H9 (cell line): ENCODE data around the gene MLLT6. TPM values are rescaled to one million over a fixed set of nuclear protein-coding genes. Genes with fewer than 3 reads are reported as not detected.

Experiments used
- DNase-seq: peaks from one replicate; pipeline ENCODE4 v3.0.0-alpha.2; 2017
- H2AFZ ChIP-seq: one replicate; pipeline ENCODE4 v1.6.1; 2013; ENCODE audit warnings: mild to moderate bottlenecking, low read length, control low read depth, moderate library complexity
- H2AK5ac ChIP-seq: 2 replicates; pipeline ENCODE4 v1.6.1; 2013; ENCODE audit warnings: low read length, control low read depth, mixed read lengths; ENCODE audit not compliant: insufficient read length
- H2BK120ac ChIP-seq: one replicate; pipeline ENCODE4 v1.6.1; 2013; ENCODE audit warnings: low read depth, mild to moderate bottlenecking, low read length, control low read depth, inconsistent platforms; ENCODE audit not compliant: poor library complexity, severe bottlenecking
- H2BK12ac ChIP-seq: 2 replicates; pipeline ENCODE4 v1.6.1; 2013; ENCODE audit warnings: low read length, control low read depth, mixed read lengths, low read depth; ENCODE audit not compliant: insufficient read length
- H2BK15ac ChIP-seq: 2 replicates; pipeline ENCODE4 v1.6.1; 2013; ENCODE audit warnings: low read depth, low read length, control low read depth
- H2BK20ac ChIP-seq: one replicate; pipeline ENCODE4 v1.6.1; 2013; ENCODE audit warnings: low read depth, mild to moderate bottlenecking, low read length, control low read depth, inconsistent platforms; ENCODE audit not compliant: poor library complexity, severe bottlenecking
- H2BK5ac ChIP-seq: 2 replicates; pipeline ENCODE4 v1.6.1; 2013; ENCODE audit warnings: low read length, control low read depth, mixed read lengths; ENCODE audit not compliant: insufficient read length
- H3K14ac ChIP-seq: 2 replicates; pipeline ENCODE4 v1.6.1; 2013; ENCODE audit warnings: low read length, control low read depth; ENCODE audit not compliant: insufficient read depth
- H3K18ac ChIP-seq: 2 replicates; pipeline ENCODE4 v1.6.1; 2013; ENCODE audit warnings: low read depth, mild to moderate bottlenecking, mixed read lengths, low read length, control low read depth; ENCODE audit not compliant: insufficient read length
- H3K23ac ChIP-seq: 2 replicates; pipeline ENCODE4 v1.6.1; 2013; ENCODE audit warnings: low read length, control low read depth, mixed read lengths, low read depth; ENCODE audit not compliant: insufficient read length
- H3K23me2 ChIP-seq: 2 replicates; pipeline ENCODE4 v1.6.1; 2013; ENCODE audit warnings: low read depth, mild to moderate bottlenecking, mixed read lengths, low read length, control low read depth; ENCODE audit not compliant: insufficient read length, poor library complexity, severe bottlenecking
- H3K27ac ChIP-seq: 2 replicates; pipeline ENCODE4 v1.5.1; 2013; ENCODE audit warnings: low read length, control low read depth, mixed read lengths, low read depth; ENCODE audit not compliant: insufficient read length
- H3K27me3 ChIP-seq: 2 replicates; pipeline ENCODE4 v1.6.1; 2013; ENCODE audit warnings: low read length, control low read depth, inconsistent platforms; ENCODE audit not compliant: insufficient read depth
- H3K4ac ChIP-seq: 2 replicates; pipeline ENCODE4 v1.6.1; 2013; ENCODE audit warnings: low read depth, mild to moderate bottlenecking, control low read depth, inconsistent platforms, low read length, moderate library complexity
- H3K4me1 ChIP-seq: 2 replicates; pipeline ENCODE4 v1.6.1; 2013; ENCODE audit warnings: low read length, control low read depth, inconsistent platforms; ENCODE audit not compliant: insufficient read depth
- H3K4me2 ChIP-seq: 2 replicates; pipeline ENCODE4 v1.6.1; 2013; ENCODE audit warnings: low read length, control low read depth, mixed read lengths; ENCODE audit not compliant: insufficient read length, insufficient read depth
- H3K56ac ChIP-seq: 2 replicates; pipeline ENCODE4 v1.6.1; 2013; ENCODE audit warnings: low read depth, mild to moderate bottlenecking, mixed read lengths, low read length, control low read depth; ENCODE audit not compliant: insufficient read length
- H3K79me1 ChIP-seq: 2 replicates; pipeline ENCODE4 v1.6.1; 2013; ENCODE audit warnings: low read depth, mild to moderate bottlenecking, moderate library complexity, low read length, control low read depth, inconsistent platforms; ENCODE audit not compliant: insufficient read depth, poor library complexity, severe bottlenecking
- H3K79me2 ChIP-seq: 2 replicates; pipeline ENCODE4 v1.6.1; 2013; ENCODE audit warnings: low read length, control low read depth, inconsistent platforms; ENCODE audit not compliant: insufficient read depth
- H3K9ac ChIP-seq: 2 replicates; pipeline ENCODE4 v1.6.1; 2013; ENCODE audit warnings: low read length, control low read depth, mixed read lengths; ENCODE audit not compliant: insufficient read length; ENCODE audit errors: extremely low read depth
- H3K9me3 ChIP-seq: one replicate; pipeline ENCODE4 v1.6.1; 2013; ENCODE audit warnings: low read depth, low read length, inconsistent platforms; ENCODE audit not compliant: control insufficient read depth
- H3T11ph ChIP-seq: one replicate; pipeline ENCODE4 v1.6.1; 2013; ENCODE audit warnings: mild to moderate bottlenecking, low read length, control low read depth, inconsistent platforms
- H4K20me1 ChIP-seq: one replicate; pipeline ENCODE4 v1.6.1; 2013; ENCODE audit not compliant: control insufficient read depth, insufficient read length, insufficient read depth
- H4K5ac ChIP-seq: 2 replicates; pipeline ENCODE4 v1.6.1; 2013; ENCODE audit warnings: low read depth, mild to moderate bottlenecking, mixed read lengths, low read length, control low read depth; ENCODE audit not compliant: insufficient read length
- H4K8ac ChIP-seq: replicated peaks from 2 replicates; pipeline ENCODE4 v1.6.1; 2013; ENCODE audit warnings: low read length, control low read depth, mixed read lengths, low read depth; ENCODE audit not compliant: insufficient read length
- H4K91ac ChIP-seq: 2 replicates; pipeline ENCODE4 v1.6.1; 2013; ENCODE audit warnings: low read depth, mild to moderate bottlenecking, moderate library complexity, mixed read lengths, low read length, control low read depth; ENCODE audit not compliant: insufficient read length
- H3K27ac Mint-ChIP-seq, 3 experiments: 2 replicates in 2 of 3; 3 replicates in 1 of 3; pipeline ENCODE4 v1.8.0; 2020 to 2021; ENCODE audit warnings: mixed read lengths in 3 of 3, mild to moderate bottlenecking in 1 of 3, moderate library complexity in 1 of 3
- H3K27me3 Mint-ChIP-seq: 2 replicates; pipeline ENCODE4 v1.8.0; 2021; ENCODE audit warnings: low read depth, mild to moderate bottlenecking, moderate library complexity, mixed read lengths
- H3K36me3 Mint-ChIP-seq, 3 experiments: 2 replicates in 2 of 3; 3 replicates in 1 of 3; pipeline ENCODE4 v1.8.0; 2020 to 2021; ENCODE audit warnings: low read depth in 3 of 3, mixed read lengths in 3 of 3; ENCODE audit not compliant: insufficient read depth in 1 of 3
- H3K4me1 Mint-ChIP-seq, 2 experiments: 2 replicates each; pipeline ENCODE4 v1.8.0; 2020; ENCODE audit warnings: mixed read lengths in 2 of 2
- H3K4me3 Mint-ChIP-seq, 2 experiments: 2 replicates in 1 of 2; 3 replicates in 1 of 2; pipeline ENCODE4 v1.8.0; 2020 to 2021; ENCODE audit warnings: mild to moderate bottlenecking in 2 of 2, mixed read lengths in 2 of 2, moderate library complexity in 1 of 2
- H3K9me3 Mint-ChIP-seq, 2 experiments: 2 replicates in 1 of 2; 3 replicates in 1 of 2; pipeline ENCODE4 v1.8.0; 2020; ENCODE audit warnings: mild to moderate bottlenecking in 2 of 2, mixed read lengths in 2 of 2, moderate library complexity in 1 of 2
- WGBS: extraction: QIAGEN DNeasy Blood & Tissue Kit; methylation state at CpG from one replicate; pipeline ENCODE4 v1.1.7; 2013; ENCODE audit warnings: missing lambda C conversion rate, low lambda C conversion rate, mixed read lengths; ENCODE audit not compliant: insufficient read length; ENCODE audit errors: extremely low coverage; 5-methylcytosine and 5-hydroxymethylcytosine counted together
- total RNA-seq: library from RNA; stranded (reverse); gene quantifications from 2 replicates; pipeline ENCODE4 v1.2.1, GENCODE V29; 2021
- TF ChIP-seq, protein P1 (sequence below): fragments of 200-600 bp; sonication (generic); conservative IDR thresholded peaks from 3 replicates; pipeline ENCODE4 v1.8.0; 2021; ENCODE audit warnings: antibody characterized with exemption, mild to moderate bottlenecking

MLLT6 gene
- total RNA-seq, 1 experiment from 2014 or later: 26.4 TPM

DNA sequence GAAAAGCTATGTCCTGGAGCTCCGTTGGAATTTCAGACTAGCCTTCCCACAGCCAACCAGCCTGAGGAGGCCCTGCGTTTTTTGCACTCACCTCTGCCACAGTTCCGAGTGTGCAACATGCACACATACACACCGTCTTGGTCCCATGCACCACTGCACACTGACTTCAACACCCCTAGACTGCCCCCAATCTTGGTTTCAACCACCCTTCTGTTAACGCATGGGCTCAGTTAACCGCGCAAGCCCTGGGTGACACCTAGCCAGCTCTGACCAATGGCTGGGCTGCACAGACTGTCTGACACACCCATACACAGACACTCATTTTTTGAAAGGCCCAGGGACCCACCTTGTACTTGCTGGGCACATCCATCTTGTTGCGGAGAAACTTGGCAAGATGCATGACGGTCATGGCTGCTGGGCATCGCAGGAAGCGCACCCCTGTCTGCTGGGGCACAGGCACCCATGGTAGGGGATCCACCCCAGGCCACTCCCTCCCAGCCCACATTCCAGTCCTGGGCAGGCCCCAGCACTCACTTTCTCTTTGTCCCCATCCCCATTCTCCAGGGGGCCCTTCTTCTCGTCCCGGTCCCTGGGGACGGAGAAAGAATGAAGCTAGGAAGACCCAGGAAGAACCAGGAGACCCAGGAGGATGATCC, 33.1 kb downstream of the MLLT6 start:
- Histone ChIP-seq H2BK15ac (no peak overlapping the region), H3K9ac (no peak overlapping the region), H3K4me2 (no peak overlapping the region), H4K8ac (no peak overlapping the region), H3K9me3 (no peaks in the 10 kb centered on the region), H2BK12ac (no peak overlapping the region), H4K20me1 (no peaks in the 10 kb centered on the region), H2BK5ac (no peak overlapping the region), H3T11ph (no peak overlapping the region), H3K23ac (no peak overlapping the region), H2BK120ac (no peak overlapping the region), H3K4me1 (no peaks in the 10 kb centered on the region), H3K27me3 (no peaks in the 10 kb centered on the region), H2AK5ac (no peak overlapping the region), H3K56ac (no peak overlapping the region), H3K27ac (no peak overlapping the region), H3K23me2 (no peaks in the 10 kb centered on the region), H2BK20ac (no peak overlapping the region), H4K5ac (no peak overlapping the region), H3K79me1 (peaks cover 13% of the 10 kb centered on the region), H3K14ac (no peak overlapping the region), H3K18ac (no peak overlapping the region), H3K79me2 (peaks cover 27% of the 10 kb centered on the region; the same call in 1 of the 2 replicates), H2AFZ (no peak overlapping the region), H4K91ac (no peak overlapping the region), H3K4ac (no peak overlapping the region)
- no peak for DNase-seq
- peaks cover 33 to 62% (median 59%) of the 10 kb centered on the region in 3 experiments; a peak in 6 of 7 replicates for H3K36me3 Mint-ChIP-seq
- TF ChIP-seq, protein P1, sequence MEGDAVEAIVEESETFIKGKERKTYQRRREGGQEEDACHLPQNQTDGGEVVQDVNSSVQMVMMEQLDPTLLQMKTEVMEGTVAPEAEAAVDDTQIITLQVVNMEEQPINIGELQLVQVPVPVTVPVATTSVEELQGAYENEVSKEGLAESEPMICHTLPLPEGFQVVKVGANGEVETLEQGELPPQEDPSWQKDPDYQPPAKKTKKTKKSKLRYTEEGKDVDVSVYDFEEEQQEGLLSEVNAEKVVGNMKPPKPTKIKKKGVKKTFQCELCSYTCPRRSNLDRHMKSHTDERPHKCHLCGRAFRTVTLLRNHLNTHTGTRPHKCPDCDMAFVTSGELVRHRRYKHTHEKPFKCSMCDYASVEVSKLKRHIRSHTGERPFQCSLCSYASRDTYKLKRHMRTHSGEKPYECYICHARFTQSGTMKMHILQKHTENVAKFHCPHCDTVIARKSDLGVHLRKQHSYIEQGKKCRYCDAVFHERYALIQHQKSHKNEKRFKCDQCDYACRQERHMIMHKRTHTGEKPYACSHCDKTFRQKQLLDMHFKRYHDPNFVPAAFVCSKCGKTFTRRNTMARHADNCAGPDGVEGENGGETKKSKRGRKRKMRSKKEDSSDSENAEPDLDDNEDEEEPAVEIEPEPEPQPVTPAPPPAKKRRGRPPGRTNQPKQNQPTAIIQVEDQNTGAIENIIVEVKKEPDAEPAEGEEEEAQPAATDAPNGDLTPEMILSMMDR: no peak
- H3K4me3 Mint-ChIP-seq: peak overlapping the region in 1 of 2 experiments; percentile 22; a peak in 1 of 5 replicates
- no CpG with 5 or more reads among the region's 14 CpGs for WGBS
- peaks cover 18 to 34% of the 10 kb centered on the region in 2 experiments for H3K4me1 Mint-ChIP-seq
- no peaks in the 10 kb centered on the region; a peak in 1 of 5 replicates for H3K9me3 Mint-ChIP-seq
- no peak overlapping the region for H3K27ac Mint-ChIP-seq
- H3K27me3 Mint-ChIP-seq: no peaks in the 10 kb centered on the region; the same call in 1 of the 2 replicates
